Nephron (organoid): ENCODE results near the gene IGF2BP1.

Experiments
- H3K27ac Mint-ChIP-seq, 3 experiments: 2 replicates each; pipeline ENCODE4 v1.8.0; 2020; ENCODE audit warnings: mixed read lengths in 3 of 3, mild to moderate bottlenecking in 2 of 3, moderate library complexity in 1 of 3
- H3K27me3 Mint-ChIP-seq: 2 replicates; pipeline ENCODE4 v1.8.0; 2021; ENCODE audit warnings: low read depth, mild to moderate bottlenecking, moderate library complexity, mixed read lengths
- H3K36me3 Mint-ChIP-seq: 2 replicates; pipeline ENCODE4 v1.8.0; 2020; ENCODE audit warnings: low read depth, mixed read lengths
- H3K4me1 Mint-ChIP-seq: 2 replicates; pipeline ENCODE4 v1.8.0; 2020; ENCODE audit warnings: mixed read lengths
- H3K4me3 Mint-ChIP-seq, 3 experiments: 2 replicates each; pipeline ENCODE4 v1.8.0; 2020; ENCODE audit warnings: mild to moderate bottlenecking in 3 of 3, mixed read lengths in 3 of 3, moderate library complexity in 2 of 3
- H3K9me3 Mint-ChIP-seq: 2 replicates; pipeline ENCODE4 v1.8.0; 2020; ENCODE audit warnings: mixed read lengths
- CTCF ChIP-seq, 3 experiments: fragments of 200-600 bp; sonication (generic); IDR thresholded peaks; one replicate each; pipeline ENCODE4 v1.5.0; 2021; ENCODE audit warnings: antibody characterized with exemption in 3 of 3; ENCODE audit not compliant: unreplicated experiment in 3 of 3

Gene IGF2BP1

GRCh38 chr17:49055181-49055927, 58.2 kb downstream of the IGF2BP1 start:
- no peaks in the 10 kb centered on the region for H3K9me3 Mint-ChIP-seq
- no peak overlapping the region for H3K27ac Mint-ChIP-seq
- H3K4me1 Mint-ChIP-seq, result no peaks in the 10 kb centered on the region
- TF ChIP-seq CTCF (IDR thresholded peaks at IDR 0.05; ENCODE audit: unreplicated experiment in 3 of 3), result no peak
- no peak overlapping the region for H3K4me3 Mint-ChIP-seq
- peaks cover 36% of the 10 kb centered on the region for H3K36me3 Mint-ChIP-seq
- no peaks in the 10 kb centered on the region for H3K27me3 Mint-ChIP-seq

- peaks cover 8% of the 10 kb centered on the region for H3K4me1 Mint-ChIP-seq
- no peaks in the 10 kb centered on the region for H3K36me3 Mint-ChIP-seq
- H3K4me3 Mint-ChIP-seq, result no peak overlapping the region
- no peak overlapping the region for H3K27ac Mint-ChIP-seq
- H3K9me3 Mint-ChIP-seq, result no peaks in the 10 kb centered on the region
- H3K27me3 Mint-ChIP-seq, result no peaks in the 10 kb centered on the region
- no peak for TF ChIP-seq CTCF (IDR thresholded peaks at IDR 0.05; ENCODE audit: unreplicated experiment in 3 of 3)
Observed at GRCh38 chr17:49061524-49061943, 64.3 kb downstream of the IGF2BP1 start.

GRCh38 chr17:49063652-49064051, 66.5 kb downstream of the IGF2BP1 start:
- no peak for TF ChIP-seq CTCF (IDR thresholded peaks at IDR 0.05; ENCODE audit: unreplicated experiment in 3 of 3)
- Mint-ChIP-seq H3K36me3 (no peaks in the 10 kb centered on the region), H3K27me3 (no peaks in the 10 kb centered on the region), H3K4me1 (peaks cover 8% of the 10 kb centered on the region), H3K4me3 (no peak overlapping the region), H3K9me3 (no peaks in the 10 kb centered on the region), H3K27ac (peak overlapping the region; percentile 56 to 76 (median 68))

- no peak overlapping the region for H3K27ac Mint-ChIP-seq
- peaks cover 3% of the 10 kb centered on the region for H3K9me3 Mint-ChIP-seq
- H3K4me1 Mint-ChIP-seq, result peaks cover 8% of the 10 kb centered on the region
- TF ChIP-seq CTCF (IDR thresholded peaks at IDR 0.05; ENCODE audit: unreplicated experiment in 3 of 3), result no peak
- no peaks in the 10 kb centered on the region for H3K27me3 Mint-ChIP-seq
- H3K4me3 Mint-ChIP-seq, result no peak overlapping the region
- H3K36me3 Mint-ChIP-seq, result no peaks in the 10 kb centered on the region
Observed at GRCh38 chr17:49067163-49067562, 70.0 kb downstream of the IGF2BP1 start.

GRCh38 chr17:49069585-49070273, 72.5 kb downstream of the IGF2BP1 start:
- Mint-ChIP-seq H3K27ac (no peak overlapping the region), H3K9me3 (peaks cover 3% of the 10 kb centered on the region), H3K36me3 (no peaks in the 10 kb centered on the region), H3K4me1 (no peaks in the 10 kb centered on the region), H3K27me3 (no peaks in the 10 kb centered on the region), H3K4me3 (no peak overlapping the region)
- no peak for TF ChIP-seq CTCF (IDR thresholded peaks at IDR 0.05; ENCODE audit: unreplicated experiment in 3 of 3)
